Stimulated activated CD4-positive, alpha-beta T cell treated with anti-CD3 and anti-CD28 coated beads, TNF-alpha, amount 100 ng/mL, for 1 hour (primary cell): ENCODE data around the gene ZCCHC4.
A peak's percentile ranks its signal among the peaks of the same experiment; 100 is the strongest.

Source experiments
- DNase-seq, 3 donors: peaks; one replicate each; pipeline ENCODE4 v3.0.0-alpha.2; 2020; ENCODE audit warnings: low read depth in 3 of 3, low spot score in 1 of 3

Gene ZCCHC4

GRCh38 chr4:25312496-25313200 lies at the start of gene ZCCHC4:
ZCCHC4 (plus strand) TSS chr4:25312774; CDS start chr4:25312810, 36 bp downstream.
- DNase-seq, result peak; percentile 75 to 86 (median 82)

GRCh38 chr4:25271866-25272265 lies 40.7 kb upstream of the ZCCHC4 start:
- DNase-seq, result no peak

GRCh38 chr4:25280210-25280609 lies 32.4 kb upstream of the ZCCHC4 start:
- no peak for DNase-seq

GRCh38 chr4:25283948-25284347 lies 28.6 kb upstream of the ZCCHC4 start:
- DNase-seq, result no peak

GRCh38 chr4:25284466-25284865 lies 28.1 kb upstream of the ZCCHC4 start:
- DNase-seq, result no peak

- no peak for DNase-seq
Measured at GRCh38 chr4:25290490-25291067, 22.0 kb upstream of the ZCCHC4 start.

- DNase-seq, result no peak
Measured at GRCh38 chr4:25291158-25291733, 21.3 kb upstream of the ZCCHC4 start.

GRCh38 chr4:25297528-25298242 lies 14.9 kb upstream of the ZCCHC4 start:
- DNase-seq, result no peak

GRCh38 chr4:25299476-25300203 lies 12.9 kb upstream of the ZCCHC4 start:
- no peak for DNase-seq

GRCh38 chr4:25301471-25301870 lies 11.1 kb upstream of the ZCCHC4 start:
- no peak for DNase-seq

GRCh38 chr4:25302626-25303025 lies 9.9 kb upstream of the ZCCHC4 start:
- no peak for DNase-seq

GRCh38 chr4:25303578-25303977 lies 9.0 kb upstream of the ZCCHC4 start:
- no peak for DNase-seq

GRCh38 chr4:25306518-25307057 lies 6.0 kb upstream of the ZCCHC4 start:
- DNase-seq, result no peak

GRCh38 chr4:25307596-25307995 lies 5.0 kb upstream of the ZCCHC4 start:
- no peak for DNase-seq

- DNase-seq, result no peak
Measured at GRCh38 chr4:25308306-25308705, 4.3 kb upstream of the ZCCHC4 start.

- DNase-seq, result no peak
Measured at GRCh38 chr4:25308761-25309160, 3.8 kb upstream of the ZCCHC4 start.

- no peak for DNase-seq
Measured at GRCh38 chr4:25310066-25310802, 2.3 kb upstream of the ZCCHC4 start.

- DNase-seq, result no peak
Measured at GRCh38 chr4:25310803-25311166, 1.8 kb upstream of the ZCCHC4 start.

GRCh38 chr4:25313201-25313895 lies 774 bp downstream of the ZCCHC4 start:
- DNase-seq, result no peak

GRCh38 chr4:25320336-25320735 lies 7.8 kb downstream of the ZCCHC4 start:
- DNase-seq, result no peak
